GM18870 (cell line): Measurements from ENCODE around the gene AURKAIP1.
"Not testable (repeated sequence)": the region's sequence is repeated elsewhere in the genome, so short reads cannot be mapped to it uniquely, and the experiment has no call there.

Source experiments
- ATAC-seq: cut with Tn5 transposase; IDR thresholded peaks from one replicate; pipeline ENCODE4 v1.9.1; 2021; ENCODE audit warnings: moderate library complexity; ENCODE audit not compliant: unreplicated experiment

Gene AURKAIP1

DNA sequence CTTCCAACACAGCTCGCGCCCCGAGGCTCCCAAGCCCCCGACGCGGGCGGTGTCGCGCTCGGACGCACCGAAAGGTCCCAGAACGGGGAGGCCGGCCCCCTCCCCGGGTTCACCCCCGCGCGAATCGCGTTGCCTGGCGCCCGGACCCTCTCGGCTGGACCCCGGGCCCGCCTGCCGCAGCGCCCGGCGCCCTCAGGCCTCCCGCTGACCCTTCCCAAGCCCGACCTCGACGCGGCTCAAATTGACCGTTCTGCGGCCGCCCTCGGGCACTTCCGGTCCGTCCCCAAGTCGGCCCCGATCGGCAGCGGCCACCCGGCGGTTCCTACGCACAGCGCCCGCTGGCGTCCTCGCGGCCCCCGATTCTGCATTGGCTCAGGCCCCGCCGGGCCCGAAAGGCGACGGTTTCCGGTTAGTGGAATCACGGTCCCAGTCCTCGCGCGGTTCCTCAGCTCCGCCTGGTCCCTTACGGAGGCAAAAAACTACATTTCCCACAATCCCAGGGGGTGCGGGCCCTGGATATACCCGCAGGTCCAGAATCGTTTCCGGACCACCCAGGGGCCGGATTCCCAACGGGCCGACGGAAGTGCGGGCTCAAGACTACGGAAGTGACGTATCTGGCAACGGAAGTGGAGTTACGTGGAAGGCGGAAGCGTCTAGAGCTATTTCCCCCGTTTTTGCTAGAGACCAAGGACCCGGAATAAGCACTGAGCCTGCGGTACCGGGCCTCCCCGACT lies at the start of gene AURKAIP1:
Gene AURKAIP1 (minus strand): TSS at position 279 of the 734 bp plus-strand sequence. CDS start 451 bp downstream, outside the sequence.
- peak; percentile 89 for ATAC-seq

DNA sequence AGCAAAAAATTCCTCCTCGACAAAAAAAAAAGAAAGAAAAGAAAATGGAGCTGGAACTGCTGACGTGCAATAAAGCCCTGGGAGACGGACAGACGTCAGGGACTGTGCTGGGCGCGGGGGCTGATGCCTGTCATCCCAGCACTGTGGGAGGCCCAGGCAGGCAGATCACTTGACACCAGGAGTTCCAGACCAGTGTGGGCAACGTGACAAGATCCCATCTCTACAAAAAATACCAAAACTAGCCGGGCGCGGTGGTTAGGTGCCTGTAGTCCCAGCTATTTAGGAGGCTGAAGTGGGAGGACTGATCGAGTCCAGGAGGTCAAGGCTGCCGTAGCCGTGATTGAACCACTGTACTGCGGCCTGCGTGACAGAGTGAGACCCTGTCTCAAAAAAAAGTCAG lies 49.7 kb upstream of the AURKAIP1 start:
- no peak for ATAC-seq

DNA sequence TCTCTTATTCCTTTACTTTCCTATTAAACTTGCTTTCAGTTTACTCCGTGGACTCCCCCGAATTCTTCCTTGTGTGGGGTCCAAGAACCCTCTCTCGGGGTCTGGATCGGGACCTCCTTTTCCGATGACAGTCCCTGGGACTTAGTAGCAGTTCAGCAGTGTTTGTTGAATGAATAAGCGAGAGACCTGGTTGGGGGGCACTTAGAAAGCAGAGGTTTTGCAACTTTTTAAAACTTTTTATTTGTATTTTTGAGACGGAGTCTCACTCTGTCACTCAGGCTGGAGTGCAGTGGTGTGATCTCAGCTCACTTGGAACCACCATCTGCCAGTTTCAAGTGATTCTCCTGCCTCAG lies 48.2 kb upstream of the AURKAIP1 start:
- ATAC-seq, result no peak

DNA sequence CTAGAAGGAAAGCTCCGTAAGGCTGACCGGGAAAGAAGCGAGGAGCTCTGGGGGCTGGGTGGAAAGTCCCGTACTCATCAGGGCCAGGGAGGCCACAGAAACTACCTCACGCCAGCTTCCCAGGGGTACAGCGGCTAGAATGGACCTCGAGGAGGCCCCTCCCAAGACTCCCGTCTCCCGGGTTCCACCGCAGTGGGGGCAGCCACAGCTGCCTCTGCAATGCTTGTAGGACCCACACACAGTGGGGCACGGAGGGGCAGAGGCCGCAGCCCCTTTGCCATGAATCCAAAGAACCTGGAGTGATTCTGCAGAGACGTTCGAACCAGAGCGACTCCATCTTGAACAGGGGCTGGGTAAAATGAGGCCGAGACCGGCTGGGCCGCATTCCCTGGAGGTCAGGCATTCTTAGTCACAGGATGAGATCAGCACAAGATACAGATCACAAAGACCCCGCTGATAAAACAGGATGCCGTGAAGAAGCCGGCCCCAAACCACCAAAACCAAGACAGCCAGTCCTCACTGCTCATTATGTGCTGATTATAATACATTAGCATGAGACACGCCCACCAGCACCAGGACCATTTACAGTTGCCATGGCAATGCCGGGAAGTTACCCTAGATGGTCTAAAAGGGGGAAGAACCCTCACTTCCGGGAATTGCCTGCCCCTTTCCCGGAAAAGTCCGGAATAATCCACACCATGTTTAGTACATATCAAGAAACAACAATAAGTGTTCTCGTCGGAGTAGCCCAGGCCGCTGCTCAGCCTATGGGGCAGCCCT lies 47.6 kb upstream of the AURKAIP1 start:
- ATAC-seq, result no peak

DNA sequence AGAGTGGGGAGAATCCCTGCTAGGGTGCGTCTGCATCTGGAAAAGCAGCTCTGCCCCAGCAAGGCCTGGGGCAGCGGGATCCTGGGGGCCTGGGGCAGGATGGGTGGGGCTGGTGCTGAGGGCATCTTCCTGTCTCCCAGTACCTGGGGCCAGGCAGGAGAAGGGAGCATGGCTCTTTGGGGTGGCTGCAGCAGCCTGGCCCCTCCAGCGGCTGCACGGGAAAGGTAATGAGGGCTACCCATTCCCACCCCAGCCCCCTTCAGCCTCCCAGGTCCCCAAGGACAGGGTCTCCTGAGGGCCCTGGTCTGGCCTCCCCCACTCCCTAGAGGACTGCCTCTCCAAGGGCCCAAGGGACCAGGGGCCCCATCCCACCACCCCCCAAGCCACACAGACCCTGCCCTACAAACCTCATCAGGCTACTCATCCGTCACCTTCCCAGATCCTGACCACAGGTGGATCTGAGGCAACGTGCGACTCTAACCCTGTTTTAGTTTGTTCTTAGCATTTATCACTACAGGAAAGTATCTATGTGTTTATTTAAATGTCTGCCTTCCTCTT lies 47.0 kb upstream of the AURKAIP1 start:
- no peak for ATAC-seq

DNA sequence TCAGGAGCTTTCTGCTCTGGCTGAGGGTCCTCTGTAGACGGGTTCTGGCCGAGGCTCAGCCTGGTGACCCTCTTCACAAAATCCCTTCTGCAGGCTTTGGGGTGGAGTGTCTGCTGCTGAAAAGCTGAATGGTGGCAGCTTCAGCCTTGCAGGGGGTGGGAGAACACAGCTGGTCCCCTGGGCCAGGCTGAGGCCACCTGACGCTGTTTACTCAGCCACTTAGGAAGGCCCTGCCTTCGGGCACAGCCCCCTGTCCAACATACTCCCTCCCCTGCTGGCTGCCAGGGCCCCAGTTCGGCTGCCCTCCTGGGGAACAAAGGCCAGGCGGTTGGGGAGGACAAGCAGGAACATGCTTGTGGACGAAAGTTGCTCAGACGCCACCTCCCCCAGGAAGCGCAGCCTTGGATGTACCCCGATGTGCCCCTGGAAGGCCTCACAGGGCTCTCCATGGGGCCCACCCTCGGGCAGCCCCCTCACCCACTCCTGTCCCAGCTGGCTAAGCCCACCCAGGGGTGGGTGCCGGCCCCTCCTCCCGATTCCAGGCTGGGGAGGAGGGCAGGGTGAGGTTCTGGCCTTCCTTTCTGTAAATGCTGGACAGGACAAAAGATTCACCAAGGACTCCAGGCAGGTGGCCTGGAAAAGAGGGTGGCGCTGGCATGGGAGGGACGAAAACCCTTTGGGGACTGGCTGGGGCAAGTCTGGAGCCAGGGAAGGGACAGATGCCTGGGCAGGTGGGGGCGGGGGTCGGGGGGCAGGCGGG lies 46.3 kb upstream of the AURKAIP1 start, which contains the start of gene ANKRD65:
Gene ANKRD65 (minus strand): TSS at position 130 of the 760 bp plus-strand sequence. CDS start 271 bp downstream, outside the sequence.
- no peak for ATAC-seq

DNA sequence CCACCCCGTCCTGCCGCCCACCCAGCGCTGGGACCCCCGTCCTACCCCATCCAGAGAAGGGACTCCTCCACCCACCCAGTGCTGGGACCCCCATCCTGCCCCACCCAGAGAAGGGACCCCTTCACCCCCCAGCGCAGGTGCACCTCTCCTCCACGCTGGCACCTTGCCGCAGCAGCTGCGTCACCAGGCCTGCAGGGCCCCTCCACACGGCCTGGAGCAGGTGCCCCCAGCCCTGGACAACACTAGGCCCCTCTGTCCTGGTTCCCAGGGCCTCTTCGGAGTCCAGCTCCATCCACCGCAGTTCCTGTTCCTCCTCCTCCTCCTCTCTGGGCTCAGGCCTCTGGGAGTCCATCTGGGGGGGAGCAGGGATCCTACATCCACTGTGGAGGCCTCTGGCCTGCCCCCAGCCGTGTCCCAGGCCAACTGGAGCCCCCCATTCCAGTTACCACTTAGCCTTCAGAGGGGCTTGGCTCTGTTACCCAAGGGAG lies 45.7 kb upstream of the AURKAIP1 start:
- no peak for ATAC-seq

DNA sequence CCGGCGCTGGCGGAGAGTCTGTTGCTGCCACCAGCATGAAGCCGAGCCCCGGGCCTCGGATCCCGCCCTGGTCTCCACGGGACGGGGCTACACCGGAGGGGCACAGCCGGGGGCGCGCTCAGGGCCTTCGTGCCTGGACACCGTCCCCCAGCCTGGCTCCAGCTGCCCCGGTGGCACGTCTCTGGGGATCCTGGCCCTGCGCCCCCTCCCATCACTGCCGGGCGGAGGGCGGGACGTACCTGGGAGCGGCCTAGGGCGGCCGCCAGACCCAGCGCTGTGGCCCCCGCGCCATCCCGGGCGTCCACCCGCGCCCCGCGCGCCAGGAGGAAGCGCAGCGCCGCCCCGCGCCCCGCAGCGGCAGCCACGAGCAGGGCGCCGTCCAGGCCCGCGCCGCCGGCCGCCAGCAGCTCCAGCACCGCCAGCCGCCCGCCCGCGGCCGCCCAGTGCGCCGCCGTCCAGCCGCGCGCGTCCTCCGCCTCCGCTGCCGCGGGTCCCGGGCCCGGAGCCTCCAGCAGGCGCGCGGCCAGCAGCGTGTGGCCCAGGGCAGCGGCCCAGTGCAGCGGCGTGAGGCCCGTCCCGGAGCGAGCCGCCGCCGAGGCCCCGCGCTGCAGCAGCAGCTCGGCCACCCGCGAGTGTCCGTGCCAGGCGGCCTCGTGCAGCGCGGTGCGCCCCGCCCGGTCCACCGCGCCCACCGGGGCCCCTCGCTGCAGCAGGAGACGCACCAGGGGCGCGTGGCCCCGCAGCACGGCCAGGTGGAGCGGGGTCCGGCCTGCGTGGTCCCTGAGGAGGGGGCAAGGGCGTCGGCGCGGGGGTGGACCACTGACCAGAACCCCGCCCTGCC lies 45.0 kb upstream of the AURKAIP1 start:
- ATAC-seq, result no peak

DNA sequence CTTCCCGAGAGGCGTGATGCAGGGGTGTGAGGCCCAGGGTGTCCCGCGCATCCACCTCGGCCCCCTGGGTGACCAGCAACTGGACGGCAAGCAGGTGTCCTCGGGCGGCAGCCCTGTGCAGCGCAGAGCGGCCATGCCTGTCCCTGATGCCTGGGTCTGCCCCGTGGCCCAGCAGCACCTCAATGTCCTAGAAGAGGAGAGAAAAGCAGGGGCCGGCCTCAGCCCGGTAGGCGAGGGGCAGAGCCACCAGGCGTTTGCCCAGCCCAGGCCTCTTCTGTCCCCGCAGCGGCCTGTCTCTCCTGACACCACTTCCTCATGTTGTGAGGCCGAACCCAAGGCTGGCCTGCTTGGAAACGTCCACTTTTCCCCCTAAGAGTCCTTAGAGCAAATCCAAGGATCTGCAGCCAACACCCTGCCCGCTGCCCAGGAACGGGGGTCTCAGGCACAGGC lies 44.4 kb upstream of the AURKAIP1 start:
- ATAC-seq, result no peak

DNA sequence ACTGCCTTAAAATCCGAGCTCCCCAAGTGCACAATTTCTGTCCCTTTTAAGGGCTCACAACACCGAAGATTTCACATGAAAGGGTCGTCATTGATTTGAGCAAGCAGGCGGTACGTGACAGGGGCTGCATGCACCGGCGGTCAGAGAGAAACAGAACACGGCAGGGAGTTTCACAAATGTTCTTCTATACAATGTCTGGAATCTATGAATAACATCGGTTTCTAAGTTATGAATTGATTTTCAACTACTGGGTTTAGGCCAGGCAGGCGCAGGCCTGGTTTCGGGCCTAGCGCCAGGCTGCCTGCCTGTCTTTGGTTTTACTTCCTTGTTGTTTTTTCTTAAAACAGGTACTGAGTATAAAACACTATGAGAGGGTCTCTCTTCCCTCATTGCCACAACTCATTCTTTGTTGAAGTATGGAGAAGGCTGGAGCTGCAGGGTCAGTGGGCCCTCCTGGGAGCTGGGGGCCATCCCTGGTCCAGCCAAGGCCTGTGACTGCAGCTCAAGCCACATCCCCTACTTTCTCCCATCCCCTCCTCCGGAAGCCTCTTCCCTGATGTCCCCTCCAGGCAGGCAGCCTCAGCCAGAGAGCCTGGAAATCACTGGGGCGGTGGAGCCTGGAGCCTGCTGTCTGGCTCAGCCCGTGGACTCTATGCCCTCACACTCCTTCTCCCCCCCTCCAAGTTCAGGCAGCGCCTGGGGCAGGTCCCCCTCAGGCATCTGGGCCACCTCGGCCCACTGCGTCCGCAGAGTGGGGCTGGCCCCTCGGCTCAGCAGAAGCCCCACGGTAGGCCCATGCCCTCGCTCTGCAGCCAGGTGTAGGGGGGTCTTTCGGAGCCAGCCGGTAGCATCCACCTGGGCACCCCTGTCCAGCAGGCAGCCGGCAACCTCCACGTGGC lies 43.7 kb upstream of the AURKAIP1 start:
- ATAC-seq, result no peak

DNA sequence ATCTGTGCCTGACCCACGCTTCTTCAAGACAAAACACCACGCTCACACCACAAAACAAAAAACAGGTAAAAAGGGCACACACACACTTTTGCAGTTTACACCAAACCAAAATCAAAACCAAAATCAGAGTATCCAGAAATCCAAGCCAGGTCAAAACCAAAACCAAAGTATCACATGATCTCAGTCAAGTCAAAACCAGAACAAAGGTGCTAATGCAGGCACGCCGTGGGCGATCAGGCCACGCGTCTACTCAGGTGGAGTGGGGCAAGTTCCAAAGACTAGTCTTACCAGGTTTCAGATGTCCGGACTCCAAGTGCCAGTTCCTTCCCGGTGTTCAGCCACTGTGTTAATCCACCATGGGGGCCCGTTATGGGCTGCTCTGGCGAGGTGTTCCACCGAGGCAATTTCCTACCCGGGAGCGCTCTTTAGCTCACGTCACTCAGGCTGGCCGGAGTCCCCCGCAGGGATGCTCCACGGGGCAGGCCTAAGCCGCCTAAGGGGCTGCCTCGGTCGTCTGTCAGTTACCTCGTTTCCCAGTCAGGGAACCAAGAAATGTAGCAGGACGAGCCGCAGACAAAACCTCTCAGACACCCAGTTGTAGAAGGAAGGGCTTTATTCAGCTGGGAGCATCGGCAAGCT lies 42.9 kb upstream of the AURKAIP1 start:
- ATAC-seq, result not testable (repeated sequence)

DNA sequence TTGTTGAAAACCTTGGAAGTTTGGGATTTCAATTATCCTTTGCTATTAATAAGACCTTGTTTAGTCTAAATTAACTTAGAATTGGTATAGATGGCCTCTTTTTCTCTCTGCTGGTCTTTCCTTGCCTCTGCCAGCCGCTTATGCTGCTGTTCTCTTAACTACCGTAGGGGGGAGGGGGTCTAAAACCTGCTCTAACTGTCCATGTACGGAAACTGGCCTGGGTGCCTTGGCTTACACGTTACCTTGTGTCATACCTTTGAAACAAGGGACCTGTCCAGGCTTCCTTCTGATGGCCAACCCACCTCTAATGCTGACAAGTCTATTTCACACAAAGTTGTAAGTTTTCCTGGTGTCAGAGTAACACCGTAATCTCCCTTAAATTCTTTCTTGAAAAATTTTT lies 42.4 kb upstream of the AURKAIP1 start:
- not testable (repeated sequence) for ATAC-seq

DNA sequence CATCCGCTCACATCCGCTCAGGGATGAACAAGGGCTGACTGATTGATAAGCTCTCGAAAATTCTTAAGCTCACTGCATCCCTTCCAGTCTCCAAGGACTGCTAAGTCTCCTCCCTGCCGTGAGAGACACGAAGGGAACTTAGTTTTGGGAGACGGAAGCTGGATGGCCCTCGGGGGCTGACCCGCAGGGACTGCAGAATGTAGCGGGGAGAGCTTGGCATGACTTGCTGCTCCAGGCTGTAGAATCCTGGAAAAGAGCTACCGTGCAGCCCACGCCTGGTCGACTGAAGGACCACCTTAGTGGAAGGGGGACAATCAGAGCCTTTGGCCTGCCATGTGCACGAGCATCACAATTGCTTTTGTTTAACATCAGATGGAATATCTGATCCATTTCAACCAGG lies 40.7 kb upstream of the AURKAIP1 start:
- ATAC-seq, result no peak

DNA sequence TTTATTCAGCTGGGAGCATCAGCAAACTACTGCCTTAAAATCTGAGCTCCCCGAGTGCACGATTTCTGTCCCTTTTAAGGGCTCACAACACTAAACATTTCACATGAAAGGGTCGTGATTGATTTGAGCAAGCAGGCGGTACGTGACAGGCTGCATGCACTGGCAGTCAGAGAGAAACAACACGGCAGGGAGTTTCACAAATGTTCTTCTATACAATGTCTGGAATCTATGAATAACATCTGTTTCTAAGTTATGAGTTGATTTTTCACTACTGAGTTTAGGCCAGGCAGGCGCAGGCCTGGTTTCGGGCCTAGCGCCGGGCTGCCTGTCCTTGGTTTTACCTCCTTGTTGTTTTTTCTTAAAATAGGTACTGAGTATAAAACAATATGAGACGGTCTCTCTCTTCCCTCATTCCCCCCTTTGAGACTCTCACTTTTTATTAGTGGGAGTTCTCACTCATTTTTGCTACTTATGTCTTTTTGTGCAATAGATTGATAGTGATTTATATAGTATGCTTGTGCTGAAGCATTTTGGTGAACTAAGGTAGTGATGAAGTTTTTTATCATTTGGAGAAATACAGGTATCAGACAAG lies 37.4 kb upstream of the AURKAIP1 start:
- ATAC-seq, result not testable (repeated sequence)

DNA sequence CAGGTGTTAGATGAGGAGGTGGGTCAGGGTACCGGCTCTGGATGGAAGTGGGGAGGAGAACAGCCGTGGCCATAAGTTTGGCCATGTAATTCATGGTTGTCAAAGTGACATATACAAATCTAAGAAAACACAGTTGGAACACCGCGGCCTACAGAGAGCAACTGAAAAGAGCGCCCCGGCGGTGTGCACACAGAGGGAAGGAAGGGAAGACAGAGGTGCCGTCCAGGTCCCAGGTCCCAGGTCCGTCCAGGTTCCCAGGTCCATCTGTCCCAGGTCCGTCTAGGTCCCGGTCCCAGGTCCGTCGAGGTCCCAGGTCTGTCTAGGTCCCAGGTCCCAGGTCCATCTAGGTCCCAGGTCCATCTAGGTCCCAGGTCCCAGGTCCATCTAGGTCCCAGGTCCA lies 36.6 kb upstream of the AURKAIP1 start:
- no peak for ATAC-seq

DNA sequence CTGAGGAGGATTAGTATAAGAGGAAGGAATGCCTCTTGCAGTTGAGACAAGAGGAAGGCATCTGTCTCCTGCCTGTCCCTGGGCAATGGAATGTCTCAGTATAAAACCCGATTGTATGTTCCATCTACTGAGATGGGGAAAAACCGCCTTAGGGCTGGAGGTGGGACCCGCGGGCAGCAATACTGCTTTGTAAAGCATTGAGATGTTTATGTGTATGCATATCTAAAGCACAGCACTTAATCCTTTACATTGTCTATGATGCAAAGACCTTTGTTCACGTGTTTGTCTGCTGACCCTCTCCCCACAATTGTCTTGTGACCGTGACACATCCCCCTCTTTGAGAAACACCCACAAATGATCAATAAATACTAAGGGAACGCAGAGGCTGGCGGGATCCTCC lies 35.2 kb upstream of the AURKAIP1 start:
- ATAC-seq, result not testable (repeated sequence)

DNA sequence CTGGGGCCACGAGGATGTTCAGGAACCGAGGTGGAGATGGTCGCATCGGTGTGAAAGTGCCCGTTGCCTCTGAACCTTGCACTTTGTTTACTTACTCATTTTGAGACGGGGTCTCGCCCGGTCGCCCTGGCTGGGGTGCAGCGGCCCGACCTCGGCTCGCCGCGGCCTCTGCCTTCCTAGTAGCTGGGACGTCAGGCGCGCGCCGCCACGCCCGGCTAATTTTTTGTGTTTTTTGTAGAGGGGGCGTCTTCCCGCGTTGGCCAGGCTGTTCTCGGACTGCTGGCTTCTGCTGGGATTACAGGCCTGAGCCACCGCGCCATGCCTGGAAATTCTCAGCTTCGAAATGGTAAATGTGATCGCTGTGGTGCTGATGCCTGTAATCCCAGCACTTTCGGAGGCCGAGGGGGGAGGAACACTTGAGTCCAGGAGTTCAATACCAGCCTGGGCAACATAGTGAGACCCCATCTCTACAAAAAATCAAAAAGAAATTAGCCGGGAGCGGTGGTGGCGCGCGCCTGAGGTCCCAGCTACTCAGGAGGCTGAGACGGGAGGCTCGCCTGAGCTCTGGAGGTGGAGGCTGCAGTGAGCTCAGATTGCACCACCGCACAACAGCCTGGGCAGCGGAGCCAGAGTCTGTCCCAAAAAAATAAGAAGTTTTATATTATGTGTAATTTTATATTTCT lies 32.8 kb upstream of the AURKAIP1 start:
- peak; percentile 28 for ATAC-seq
